DND-41 (cell line): ENCODE measurements around the gene SNTB2.

ENCODE experiments used
- CTCF ChIP-seq: IDR thresholded peaks from 2 replicates; pipeline ENCODE4 v1.5.1; 2012; ENCODE audit warnings: borderline replicate concordance, low read length, moderate library complexity, mild to moderate bottlenecking; ENCODE audit not compliant: poor library complexity, severe bottlenecking; ENCODE audit errors: extremely low read depth
- EZH2 ChIP-seq: IDR thresholded peaks from 3 replicates; pipeline ENCODE4 v1.6.1; 2012; ENCODE audit warnings: borderline replicate concordance, low read depth, mild to moderate bottlenecking, moderate library complexity, low read length, inconsistent platforms; ENCODE audit not compliant: severe bottlenecking

- TF ChIP-seq CTCF (peak; percentile 7), EZH2 (no peak)
These were observed 73.1 kb downstream of the SNTB2 start for GRCh38 chr16:69260019-69260418.
